Hematopoietic multipotent progenitor cell treated with erythropoietin and hydrocortisone succinate and interleukin-3 and kit ligand, for 17 days (in vitro differentiated cells): ENCODE measurements around the gene DCAF10.
"Not testable (repeated sequence)": the region's sequence is repeated elsewhere in the genome, so short reads cannot be mapped to it uniquely, and the experiment has no call there.

Experiments used
- DNase-seq: peaks from one replicate; pipeline ENCODE4 v3.0.0-alpha.2; 2015; ENCODE audit warnings: low spot score

DCAF10 gene

DNA sequence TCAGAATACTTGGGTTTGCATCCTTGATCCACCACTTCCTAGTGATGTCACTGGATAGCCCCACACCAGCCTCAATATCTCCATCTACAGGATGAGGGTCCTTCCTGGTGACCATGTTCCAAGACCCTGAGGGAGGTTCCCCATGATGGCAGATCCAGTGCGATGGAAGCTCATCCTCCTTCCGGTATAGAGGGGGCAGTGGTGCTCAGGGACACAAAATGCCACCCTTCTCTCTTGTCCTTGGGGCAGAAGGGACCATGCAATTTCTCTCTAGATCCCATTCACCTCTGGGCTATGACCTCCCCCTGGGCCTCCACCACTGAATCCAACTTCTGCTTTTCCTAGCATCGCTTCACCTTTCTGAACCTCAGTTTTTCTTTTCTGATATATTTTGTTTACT, 108.7 kb downstream of the DCAF10 start:
- DNase-seq: no peak

DNA sequence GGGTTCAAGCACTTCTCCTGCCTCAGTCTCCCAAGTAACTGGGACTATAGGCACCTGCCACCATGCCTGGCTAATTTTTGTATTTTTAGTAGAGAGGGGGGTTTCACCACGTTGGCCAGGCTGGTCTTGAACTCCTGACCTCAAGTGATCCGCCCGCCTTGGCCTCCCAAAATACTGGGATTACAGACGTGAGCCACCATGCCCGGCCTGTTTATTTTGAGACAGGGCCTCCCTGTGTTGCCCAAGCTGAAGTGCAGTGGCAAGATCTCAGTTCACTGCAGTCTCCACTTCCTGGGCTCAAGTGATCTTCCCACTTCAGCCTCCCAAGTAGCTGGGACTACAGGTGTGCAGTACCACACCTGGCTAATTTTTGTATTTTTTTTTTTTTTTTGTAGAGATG, 109.2 kb downstream of the DCAF10 start:
- not testable (repeated sequence) for DNase-seq

DNA sequence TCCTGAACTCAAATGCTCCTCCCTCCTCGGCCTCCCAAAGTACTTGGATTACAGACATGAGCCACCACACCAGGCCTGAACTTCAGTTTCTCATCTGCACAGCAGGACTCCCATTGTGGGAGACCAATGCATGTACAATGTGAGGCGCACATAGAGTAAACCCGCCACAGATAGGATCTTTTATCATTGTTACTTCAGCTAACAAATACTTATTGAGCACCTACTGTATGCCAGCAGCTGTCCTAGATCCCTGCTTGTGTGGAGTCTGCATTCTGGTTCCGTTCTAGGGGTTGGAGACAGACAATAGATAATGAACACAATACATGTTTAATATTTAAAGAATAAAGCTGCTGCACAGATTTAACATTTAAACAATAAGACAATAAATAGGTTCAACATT, 109.7 kb downstream of the DCAF10 start:
- DNase-seq: no peak

DNA sequence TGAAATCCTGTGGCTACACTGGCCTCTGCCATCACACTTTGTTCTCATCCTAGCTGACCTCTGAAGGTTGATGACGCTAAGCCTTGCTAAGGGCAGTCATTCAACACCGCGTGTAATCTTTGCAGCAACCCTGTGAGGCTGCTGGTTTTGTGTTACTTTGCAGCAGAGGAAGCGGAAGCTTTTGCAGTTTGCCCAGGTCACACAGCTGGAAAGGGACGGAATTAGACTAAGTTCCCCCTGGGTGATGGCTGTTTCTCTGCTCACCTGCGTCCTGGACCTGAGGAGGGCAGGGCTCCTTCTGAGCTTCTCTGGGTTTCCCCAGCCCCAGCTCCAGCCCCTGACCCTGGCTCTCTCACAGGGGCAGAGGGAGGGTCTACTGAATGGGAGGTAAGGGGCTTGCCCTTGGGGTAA, 110.7 kb downstream of the DCAF10 start:
- no peak for DNase-seq

DNA sequence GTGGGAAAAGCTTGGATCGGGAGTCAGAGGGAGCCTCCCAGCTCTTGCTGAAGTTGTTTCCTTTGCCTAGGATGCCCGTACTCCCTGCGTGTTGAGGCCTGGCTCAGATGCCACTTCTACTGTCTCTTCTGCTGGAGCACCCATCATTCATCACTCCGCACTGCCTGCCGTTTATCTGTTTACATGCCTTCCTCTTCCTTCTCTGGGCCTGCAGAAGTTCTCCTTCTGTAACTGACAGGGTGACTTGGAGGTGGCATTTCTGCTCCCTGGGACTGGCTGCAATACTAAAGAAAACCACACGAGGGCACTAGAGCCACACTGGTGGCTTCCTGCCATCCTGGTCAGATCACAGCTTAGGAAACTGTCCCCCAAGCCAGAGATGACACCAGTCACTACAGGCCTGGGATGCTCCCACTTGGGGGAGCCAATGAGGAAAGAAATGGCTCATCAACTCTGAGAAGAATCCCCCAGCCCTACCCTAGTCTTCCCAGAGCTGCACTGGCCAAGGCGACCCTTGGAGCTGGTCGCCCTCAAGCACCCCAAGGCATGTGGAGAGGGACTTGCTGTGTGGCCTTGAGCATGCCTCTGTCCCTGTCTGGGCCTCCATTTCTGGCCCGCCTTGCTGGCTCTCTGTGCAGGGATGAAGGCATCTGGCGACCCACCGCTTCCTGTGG, 113.0 kb downstream of the DCAF10 start:
- DNase-seq: peak; percentile 89

DNA sequence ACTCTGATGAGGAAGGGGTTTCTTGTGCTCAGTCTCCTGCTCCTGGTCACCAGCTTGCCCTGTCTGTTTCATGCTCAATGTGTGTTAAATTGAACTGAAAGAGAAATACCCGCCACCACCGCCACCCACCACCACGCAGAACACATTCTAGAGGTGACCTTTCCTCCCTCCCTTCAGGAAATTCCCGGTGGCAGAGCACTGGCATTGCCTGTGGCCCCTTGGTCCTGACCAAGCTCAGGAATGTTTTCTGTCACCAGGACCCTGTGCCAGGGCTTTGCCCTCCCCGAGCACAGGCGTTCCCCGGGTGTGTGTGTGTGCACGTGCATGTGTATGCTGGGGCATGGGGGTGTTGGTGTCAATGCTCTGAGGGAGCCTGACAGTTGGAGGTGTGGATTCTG, 113.6 kb downstream of the DCAF10 start:
- DNase-seq: no peak

DNA sequence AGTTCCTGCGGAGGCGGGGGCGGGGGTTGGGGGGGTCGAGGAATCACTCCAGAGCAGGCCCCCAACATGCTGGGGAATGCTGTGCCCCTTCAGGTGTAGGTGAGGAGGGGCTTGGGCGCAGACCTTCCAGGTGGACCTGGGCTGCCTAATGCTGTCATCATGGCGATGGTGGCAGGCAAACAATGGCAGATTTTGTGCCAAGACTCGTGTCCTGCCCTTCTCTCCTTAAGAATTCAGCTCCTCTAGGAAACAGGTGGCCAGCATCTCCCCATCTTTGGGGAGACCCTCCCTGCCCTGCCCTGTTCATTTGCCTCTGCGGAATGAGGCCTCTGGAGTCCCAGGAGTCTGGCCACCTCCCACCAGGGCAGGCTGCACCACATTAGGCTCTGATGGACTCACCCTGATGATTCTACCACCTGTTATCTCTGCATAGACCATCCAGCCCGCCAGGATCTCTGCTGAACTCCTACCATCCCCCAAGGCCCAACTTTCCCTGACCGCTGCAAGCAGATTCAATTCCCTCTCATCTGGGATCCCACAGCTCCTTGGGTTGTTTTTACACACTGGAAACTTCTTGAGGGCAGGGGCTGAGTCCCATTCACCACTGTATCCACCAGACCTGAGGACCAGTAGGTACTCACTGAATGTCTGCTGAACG, 114.2 kb downstream of the DCAF10 start:
- DNase-seq: no peak

DNA sequence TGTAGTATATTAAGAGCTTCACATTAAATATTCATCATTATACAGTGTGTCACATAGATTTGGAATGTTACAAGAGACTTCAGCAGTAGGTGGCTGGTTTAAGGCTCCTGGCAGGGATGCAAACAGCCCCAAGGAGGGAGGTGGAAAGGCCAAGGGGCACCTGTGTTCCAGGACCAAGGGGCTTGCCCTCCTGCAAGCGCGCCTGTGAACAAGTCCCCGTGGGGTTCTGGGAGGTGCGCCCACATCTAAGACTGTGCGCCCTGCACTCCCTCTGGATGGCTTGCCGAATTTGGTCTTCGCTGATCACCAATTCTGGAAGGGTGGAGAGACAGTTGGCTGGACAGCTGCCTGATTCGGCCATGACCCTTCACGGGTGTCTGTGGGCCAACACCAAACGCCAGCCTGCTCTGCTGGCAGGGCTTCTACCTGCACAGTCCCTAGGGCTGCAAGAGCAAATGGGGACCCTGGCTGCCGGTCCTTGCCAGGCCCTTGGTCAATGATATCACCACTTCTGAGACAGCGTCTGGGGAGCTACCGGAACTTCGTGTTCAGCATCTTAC, 115.4 kb downstream of the DCAF10 start:
- no peak for DNase-seq

DNA sequence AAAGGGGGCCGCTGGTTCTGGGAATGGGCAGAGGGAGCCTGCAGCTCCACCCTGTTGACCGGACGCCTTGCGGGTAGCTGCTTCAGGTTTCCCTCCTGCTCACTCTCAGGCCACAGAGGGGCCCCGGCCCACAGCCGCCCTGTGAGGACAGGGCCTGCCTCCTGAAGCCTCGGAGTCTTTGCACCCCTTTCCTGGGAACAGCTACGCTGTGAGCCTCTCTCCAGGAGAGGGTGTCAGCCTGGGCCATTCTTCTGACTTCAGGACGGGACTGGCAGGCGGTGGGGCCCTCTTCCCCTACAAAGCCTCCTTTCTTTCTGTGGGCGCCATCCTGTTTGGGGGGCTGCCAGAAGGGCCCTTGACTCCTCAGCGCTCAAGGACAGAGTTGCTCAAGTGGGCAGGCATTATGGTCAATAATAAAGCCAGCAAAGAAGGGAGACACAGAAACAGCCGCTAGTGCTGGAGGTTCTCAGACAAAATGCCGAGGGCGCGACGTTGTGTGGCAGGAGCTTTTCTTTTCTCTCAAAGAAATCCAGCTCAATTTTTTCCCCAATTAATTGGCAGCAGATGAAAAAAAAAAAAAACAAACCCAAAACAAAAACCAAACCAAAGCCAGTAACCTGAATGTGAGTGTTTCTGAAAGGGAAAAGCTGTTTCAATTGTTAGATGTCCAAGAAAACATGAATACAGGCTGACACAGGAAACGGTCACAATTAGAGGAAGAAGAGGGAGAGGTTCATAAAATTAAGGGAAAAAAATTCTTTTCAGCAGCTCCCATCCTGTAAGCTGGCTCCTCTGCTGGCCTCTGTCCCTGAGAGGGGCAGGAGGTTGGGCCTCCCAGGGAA, 116.1 kb downstream of the DCAF10 start:
- DNase-seq: no peak
